ENCODE results near the gene APBB2.
"Not testable (repeated sequence)": the region's sequence is repeated elsewhere in the genome, so short reads cannot be mapped to it uniquely, and the experiment has no call there.

The APBB2 gene

DNA sequence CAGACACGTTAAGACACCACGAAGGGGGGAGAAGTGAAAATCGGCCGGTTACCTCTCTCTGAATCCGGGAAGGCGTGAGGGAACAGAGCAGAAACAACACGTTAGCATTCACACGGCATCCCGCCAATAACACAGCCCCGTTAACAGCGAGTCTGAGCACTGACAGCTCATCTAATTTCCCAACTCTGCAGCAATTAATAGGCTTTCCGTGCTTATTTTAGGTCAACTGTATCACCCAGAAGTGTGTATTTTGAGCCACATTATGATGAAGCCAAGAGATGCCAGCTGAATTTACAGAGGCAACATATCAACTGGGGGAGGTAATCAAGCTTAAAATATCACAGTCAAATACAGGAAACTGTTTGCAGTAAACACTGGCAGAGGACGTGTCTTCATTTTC is 372.0 kb downstream of the APBB2 start:
- DNase-seq: peak; percentile 36

DNA sequence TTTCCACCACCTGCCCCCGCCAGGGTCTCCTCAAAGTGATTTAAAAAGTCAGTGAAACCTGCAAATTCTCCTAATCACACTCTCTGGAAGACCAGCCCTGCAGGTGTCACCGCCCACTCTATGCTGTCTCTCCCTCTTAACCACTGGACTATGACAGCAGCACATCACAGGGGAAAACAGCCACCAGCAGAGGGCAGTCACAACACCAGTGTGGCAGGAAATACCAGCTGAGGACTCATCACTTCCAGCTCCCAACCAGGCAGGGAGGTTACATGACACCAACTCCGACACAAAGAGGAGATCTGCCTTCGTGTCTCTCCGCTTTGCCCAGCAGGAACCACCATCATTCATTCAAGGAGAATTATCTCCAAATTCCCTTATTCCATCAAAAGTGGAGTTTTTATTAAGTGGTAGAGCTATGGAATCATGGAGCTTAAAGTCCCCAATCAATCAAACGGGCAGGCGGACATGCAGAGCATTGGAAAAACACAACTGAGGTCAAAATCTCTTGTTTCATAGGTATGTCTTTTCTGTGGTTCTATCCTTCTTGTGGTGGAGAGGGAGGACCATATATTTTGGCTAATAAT is 373.3 kb downstream of the APBB2 start:
- DNase-seq: peak; percentile 68

DNA sequence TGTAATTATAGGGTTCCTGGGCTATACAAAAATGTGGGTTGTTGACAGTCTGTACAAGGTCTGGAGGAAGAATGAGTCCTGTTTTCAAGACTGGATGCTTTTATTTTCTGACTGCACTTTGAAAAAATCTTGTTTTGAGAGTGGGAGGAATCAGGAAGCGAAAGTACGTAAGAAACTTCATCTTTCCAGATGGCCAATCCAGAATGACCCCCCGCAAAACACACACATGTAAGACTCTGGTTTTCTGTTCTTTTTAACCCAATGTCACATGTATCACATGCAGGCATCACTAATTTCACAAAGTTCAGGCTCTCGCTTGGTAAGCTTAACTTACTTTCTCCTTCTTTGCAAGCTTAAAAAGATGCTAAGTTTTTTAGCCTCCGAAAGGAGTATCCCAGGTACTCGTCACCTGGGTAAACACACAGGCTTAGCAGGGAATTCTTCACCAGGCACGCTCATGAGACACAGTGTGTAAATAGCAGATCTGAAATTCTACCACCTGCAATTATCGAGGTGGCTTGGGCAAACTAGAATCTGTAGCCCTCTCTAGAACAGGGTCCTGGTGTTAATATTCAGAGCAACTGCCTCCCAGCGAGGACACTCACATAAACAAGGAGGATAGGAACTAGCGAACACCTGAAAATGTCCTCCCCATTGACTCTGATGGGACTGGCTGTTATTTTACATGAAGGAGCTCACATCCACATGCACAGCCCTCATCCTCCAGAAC is 373.9 kb downstream of the APBB2 start:
- DNase-seq: no peak

DNA sequence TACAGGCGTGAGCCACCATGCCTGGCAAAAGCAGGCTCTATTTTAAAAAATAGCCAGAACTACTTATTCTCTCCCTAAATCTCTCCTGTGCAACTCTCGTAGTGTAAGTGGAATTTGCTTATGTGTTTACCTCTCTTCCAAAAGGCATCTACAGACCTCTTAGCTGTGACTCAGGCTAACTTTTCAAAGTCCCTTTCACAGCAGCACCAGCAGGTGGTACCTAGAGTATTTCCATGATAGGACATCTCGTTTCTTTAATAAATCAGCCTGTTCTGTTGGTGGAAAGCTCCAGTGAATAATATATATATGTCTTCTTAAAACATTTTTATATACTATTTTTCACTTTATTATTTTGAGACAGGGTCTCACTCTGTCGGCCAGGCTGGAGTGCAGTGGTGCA is 375.6 kb downstream of the APBB2 start:
- no peak for DNase-seq

DNA sequence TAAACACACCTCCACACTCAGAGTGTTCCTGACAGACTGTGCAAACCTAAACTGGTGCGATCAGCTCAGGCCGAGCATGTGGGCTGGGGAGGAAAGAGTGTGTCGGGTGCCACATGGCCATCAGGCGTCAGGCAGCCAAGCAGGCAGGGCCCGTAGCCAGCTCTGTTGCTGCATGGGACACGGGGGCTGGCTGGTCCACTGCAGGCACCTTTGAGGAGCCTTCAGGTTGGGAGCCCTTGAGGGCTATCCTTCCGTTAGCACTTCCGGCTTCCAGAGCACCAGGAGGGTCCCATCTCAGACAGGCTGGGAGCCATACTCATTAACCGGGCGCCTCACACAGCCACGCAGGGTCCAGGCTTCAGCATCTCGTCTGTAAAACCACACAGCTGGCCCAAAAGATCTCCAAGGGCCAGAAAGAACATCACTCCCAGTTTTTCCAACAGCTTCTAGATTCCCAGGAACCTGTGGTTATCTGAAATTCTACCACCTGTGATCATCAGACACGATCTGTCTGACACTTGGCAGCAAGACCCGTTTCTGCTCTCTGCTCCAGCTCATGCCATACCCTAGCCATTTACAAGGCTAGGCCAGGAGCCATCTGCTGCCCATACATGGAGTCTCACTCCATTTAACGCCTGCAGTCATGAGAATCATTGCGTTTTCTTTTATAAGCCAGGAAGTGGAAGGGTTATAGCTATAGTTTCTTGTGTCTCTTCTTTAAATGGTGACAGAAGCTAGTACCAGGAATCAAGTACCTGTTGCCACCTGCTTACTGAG is 377.1 kb downstream of the APBB2 start:
- DNase-seq: no peak

DNA sequence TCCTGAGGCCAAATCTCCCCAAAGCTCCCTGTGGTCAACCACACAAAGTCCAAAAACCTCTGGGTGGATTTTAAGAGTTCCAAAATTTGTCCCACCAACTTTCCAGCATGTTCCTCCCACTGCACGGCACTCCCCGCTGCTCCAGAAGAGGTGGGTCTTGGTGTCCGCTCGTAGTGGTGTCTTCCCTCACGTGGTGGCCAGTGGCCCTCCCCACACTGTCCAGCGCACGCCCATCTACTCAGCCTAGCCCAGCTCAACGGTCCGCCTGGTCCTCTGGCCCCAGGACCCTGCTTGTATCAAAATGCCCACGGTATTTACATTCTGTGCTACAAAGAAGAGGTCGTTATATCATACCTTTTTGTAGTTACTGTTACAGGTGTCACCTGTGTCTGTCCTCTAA is 381.1 kb downstream of the APBB2 start:
- no peak for DNase-seq

DNA sequence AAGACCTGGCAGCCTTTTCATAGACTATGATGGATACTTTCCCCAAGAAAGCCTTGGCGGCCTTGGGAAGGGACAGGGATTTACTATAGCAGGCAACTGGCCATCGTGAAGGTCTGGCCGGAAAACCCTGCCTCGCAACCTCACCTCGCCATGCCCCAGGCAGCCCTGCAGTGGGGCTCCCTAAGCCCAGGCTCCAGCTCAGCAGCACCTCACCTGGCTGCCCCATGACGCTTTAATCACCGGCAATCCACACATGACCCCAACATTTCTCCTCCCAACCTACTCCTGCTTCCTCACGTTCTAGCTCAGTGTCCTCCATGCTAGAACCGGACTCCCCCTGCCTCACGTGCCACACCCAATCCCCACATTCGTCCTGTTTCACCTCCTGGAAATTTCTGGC is 382.2 kb downstream of the APBB2 start:
- no peak for DNase-seq

DNA sequence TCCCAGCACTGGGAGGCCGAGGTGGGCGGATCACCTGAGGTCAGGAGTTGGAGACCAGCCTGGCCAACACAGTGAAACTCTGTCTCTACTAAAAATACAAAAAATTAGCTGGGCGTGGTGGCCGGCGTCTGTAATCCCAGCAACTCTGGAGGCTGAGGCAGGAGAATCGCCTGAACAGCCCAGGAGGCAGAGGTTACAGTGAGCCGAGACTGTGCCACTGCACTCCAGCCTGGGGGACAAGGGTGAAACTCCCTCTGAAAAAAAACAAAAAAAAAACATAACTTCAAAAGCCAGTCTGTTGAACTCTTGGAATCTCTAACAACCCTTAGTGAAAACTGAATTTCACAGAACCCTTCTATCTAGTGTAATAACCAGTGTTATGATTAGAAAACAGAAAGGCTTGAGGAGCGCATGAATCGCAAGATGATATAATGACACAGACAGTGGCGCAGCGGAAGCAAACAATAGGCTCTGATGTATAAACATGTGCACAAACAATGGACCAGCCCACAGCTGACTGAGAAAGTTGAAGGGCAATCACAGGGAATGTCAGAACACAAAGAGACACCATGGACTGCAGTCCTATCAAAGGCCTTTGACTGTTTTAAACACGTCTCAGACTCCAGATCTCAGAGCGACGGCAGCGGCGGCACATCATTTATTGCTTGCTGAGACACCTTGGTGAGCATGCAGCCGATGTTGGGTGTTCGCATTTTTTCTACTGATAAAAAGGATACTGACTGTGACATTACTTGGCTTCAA is 383.0 kb downstream of the APBB2 start:
- DNase-seq: peak; percentile 50

DNA sequence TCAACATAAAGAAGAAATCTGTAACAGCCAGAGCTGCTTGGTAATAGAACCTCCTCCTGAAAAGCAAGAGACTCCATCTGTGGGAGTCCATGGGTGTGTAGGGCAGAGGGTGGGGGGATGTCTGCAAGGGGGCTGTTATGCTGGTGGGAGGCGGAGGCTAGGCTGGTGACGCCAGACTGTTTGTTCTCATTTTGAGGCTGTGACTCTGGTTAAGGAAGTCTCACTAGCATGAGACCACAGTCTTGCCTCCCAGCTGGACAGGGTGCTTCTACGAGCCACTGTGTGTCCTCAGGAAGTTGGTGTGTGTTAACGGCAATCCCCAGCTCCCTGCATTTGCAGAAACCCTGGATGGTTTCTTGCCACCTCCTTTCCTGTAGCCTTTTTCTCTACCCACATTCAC is 384.8 kb downstream of the APBB2 start:
- DNase-seq: no peak

DNA sequence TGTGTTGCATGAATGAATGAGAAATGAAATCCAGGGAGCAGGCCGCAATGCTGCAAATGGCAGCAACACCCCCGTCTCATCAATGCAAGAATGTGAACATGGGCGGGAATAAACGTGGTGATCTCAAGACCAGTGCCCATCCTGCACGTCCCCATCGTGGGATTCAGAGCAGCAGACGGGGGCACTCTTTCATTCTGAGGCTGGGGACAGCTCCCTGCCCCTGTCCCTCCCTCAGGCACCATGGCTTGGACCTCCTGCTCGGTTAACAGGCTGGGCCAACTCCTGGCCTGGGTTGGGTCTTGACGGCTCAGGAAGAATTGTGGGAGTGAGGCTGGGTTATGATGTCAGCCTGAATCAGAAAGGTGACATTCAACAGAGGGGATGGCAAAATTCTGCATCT is 385.7 kb downstream of the APBB2 start:
- no peak for DNase-seq

DNA sequence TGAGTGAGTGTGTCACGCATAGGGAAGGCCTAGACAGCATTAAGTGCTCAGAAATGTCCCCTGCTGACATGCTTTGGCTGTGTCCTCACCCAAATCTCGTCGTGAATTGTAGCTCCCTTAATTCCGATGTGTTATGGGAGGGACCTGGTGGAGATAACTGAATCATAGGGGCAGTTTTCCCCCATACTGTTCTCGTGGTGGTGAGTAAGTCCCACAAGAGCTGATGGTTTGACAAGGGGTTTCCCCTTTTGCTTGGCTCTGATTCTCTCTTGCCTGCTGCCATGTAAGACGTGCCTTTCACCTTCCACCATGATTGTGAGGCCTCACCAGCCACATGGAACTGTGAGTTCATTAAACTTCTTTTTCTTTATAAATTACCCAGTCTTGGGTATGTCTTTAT is 386.6 kb downstream of the APBB2 start:
- no peak for DNase-seq

DNA sequence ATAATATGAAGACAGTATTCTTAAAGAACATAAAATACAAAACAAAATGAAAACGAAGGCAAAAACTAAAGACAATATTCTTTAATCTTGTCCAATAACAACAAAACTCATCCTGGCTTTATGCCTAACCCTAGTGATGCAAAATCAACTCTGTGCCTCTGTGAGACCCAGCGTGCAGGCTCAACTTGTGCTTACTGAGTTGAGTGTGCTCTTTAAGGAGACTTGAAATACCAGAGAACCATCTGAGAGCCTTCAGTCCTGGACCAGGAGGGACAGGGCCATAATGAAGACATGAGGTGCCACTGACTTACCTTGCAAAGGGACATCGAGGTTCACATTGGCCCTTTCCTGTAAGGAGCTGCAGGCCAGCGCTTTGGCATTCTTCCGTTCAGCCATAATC is 387.5 kb downstream of the APBB2 start:
- no peak for DNase-seq

DNA sequence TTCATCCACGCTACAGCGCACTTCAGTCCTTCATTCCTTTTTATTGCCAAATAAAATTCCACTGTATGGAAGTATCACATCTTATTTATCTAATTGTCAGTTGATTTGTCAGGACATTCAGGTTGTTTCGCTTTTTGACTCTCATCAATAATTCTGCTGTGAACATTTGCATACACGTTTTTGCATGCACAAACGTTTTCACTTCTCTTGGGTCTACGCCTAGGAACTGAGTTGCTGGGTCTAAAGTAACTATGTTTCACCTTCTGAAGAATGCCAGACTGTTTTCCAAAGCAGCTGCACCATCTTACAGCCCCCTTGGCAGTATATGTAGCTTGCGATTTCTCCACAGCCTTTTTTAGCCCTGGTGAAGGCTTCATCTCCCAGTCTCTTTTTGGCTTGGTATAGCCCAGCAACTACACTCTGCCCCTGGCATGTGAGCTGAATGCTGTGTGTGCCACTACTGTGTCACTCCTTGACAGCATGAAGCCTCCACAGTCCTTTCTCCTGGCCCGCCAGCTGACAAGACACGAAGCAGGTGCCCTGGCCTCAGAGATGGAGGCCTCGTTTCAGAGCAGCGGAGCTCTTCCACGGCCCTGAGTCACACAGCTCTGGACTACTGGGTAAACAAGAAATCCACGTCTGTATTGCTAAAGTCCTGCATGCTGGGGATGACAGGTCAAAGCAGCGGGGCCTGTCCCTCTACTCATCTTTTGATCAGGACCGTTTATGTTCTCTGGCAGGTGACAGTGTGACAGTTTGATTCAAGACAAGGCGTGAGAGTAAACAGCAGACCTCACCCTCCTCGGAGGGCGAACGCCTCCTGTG is 389.1 kb downstream of the APBB2 start:
- no peak for DNase-seq

DNA sequence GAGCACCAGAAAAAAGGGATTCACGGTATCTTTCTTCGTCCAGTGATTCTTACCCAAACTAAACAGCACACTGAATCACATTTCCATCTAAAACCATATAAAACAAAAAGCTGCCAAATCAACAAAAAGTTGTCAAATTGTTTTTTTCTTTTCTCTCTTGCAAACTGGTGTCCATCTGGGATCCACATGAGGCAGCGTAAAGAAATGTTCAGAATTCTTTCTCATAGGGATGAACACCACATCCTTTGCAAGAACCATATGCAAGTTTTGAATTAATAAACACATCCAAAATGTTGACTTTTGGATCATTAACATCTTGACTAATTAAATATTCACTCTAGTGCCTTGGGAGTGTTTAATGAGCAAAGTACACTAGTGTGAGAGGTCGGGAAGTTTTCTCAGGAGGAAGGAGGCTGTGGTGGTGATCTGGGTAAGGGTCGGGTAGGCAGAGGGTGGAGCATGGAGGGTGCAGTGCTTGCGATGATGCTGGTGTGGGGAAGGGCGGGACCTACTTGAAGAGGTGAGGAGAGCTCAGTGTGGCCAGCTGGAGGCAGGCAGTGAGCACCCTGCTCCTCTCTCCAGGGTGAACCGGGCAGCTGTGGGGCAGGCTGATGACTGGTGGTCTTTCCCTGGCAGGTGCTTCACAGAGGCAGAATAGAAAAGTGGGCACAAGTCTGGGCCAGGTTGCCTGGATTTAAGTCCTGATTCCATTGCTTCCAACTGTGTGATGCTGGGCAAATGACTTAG is 391.7 kb downstream of the APBB2 start:
- no peak for DNase-seq

DNA sequence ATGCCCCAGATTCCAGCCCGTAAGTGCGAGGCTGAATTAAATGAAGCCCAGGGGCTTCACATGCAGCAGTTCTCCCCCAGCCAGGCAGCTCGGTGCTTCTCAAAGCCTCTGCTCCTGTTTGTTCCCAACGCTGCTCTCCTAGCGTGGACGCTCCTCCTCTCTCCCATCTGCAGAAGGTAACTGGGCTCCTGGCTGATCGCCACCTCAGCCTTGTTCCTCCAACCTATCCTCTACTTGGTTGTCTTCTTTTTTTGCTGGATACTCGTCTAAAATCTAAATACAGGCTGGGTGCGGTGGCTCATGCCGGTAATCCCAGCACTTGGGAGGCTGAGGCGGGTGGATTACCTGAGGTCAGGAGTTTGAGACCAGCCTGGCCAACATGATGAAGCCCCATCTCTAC is 394.2 kb downstream of the APBB2 start:
- DNase-seq: no peak

DNA sequence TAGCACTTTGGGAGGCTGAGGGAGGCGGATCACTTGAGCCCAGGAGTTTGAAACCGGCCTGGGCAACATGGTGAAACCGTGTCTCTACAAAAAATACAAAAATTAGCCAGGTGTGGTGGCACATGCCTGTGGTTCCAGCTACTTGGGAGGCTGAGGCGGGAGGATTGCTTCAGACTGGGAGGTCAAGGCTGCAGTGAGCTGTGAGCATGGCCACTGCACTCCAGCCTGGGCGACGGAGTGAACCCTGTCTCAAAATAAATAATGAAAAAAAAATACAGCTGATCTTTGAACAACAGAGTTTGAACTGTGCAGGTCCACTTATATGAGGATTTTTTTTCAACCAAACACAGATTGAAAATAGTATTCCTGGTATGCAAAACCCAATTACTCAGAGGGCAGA is 397.2 kb downstream of the APBB2 start:
- not testable (repeated sequence) for DNase-seq

DNA sequence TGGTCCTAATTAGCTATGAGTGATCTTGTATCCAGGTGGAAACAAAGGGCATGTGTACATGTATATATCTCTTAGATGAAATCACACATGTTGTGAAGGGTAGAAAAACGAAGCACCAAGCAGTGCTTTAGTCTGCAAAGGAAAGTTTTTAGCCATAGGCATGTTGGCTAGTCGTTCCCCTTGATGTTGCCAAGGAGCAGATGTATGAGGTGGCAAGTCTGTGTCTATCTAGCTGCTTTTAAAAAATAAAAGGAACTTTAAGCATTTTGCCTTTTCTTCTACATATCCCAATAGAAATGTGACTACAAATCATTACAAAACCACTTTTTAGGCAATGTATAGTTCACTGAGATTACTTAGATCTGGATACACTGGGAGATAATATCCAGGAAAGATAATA is 401.5 kb downstream of the APBB2 start:
- no peak for DNase-seq

DNA sequence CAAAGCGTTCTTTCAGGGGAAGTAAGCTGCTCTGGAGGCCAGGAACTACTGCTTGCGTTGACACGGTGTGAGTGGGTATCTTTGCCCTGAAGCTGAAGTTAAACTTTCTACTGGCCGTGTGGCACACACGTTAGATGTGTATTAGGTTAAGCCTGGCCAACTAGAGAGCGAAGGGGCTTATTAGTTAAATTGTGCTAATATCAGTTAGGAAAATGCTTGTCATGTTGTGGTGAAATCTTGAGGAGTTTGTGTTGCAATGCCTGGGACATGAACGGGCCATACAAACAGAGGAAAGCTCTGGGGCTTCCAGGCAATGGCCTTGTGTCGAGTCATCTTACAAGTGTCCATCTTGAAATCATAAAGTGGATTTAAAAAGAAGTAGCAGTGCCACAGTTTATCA is 402.0 kb downstream of the APBB2 start:
- DNase-seq: no peak

DNA sequence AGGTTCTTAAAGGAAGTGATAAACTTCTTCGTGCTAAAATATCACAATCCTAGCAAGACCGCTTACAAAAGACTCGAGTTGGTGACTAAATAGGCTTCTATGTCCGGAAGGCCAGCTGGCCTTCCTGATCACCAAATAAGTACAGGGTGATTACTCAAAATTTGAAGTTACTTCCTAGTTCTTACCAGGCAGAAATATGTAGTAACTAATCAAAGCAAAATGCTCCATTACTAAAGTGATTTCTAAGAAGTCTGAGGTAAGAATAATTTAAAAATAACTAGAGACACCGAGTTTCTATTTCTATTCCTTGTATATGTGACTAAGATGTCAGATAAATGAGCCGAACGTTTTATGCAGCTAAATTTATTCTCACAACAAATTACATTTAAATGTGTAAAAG is 402.4 kb downstream of the APBB2 start:
- DNase-seq: no peak

DNA sequence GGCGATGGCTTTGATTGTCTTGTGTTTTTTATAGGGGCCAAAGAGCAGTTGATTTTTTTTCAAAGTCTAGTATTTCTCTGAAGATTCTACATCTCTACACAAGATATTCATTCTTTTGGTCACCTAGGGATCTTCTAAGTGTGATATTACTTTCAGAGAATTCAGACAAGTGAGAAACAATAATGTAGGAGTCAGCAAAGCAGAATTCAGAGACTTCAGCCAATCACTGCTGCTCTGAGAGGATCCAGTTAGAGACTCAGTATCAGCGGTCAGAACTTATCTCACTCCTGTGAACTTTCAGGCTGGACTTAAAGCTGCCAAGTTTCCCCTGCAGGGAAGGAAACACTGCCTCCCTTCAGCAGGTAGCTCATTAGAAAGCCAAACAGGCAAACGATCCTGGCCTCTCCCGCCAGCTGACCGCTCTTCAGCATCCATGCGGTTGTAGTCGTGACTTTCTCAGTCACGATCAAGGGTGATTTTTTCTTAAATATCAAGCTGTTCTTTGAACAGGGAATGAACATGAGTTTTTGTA is 405.4 kb downstream of the APBB2 start:
- no peak for DNase-seq

DNA sequence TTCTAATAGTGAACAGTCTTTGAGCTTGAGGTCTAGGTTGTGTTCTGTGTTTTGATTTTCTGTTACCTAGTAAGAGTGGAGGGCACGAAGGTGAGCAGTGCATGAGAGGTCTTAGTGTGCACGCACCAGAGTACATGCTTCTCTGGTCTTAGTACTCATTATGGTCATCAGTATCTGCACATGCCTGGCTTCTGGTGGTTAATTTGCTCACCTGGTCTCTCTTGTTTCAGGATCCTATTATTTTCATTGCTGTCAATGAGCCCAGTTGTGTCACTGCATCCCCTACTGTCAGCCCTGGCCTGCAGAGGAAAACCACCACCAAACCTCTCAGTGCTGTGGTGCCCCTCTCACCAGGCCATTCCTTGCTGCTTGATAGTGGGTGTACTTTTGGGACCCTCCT is 409.7 kb downstream of the APBB2 start:
- DNase-seq: no peak

DNA sequence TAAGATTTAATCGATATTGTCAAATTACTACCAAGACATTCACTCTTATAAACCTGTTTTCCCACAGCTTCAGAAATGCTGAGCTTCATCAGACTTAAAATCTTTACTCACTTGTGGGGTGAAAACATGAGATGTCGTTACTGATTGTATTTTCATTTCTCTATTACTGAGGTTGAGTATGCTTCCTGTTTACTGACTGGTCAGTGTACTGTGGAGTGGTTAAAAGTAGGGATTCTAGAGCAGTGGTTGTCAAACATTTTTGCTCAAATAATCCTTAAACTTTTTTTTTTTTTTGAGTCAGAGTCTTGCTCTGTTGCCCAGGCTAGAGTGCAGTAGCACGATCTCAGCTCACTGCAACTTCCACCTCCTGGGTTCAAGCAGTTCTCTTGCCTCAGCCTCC is 414.3 kb downstream of the APBB2 start:
- no peak for DNase-seq
